HG03342 (cell line): ENCODE measurements around the gene DUOX2.
"Not testable (repeated sequence)": the region's sequence is repeated elsewhere in the genome, so short reads cannot be mapped to it uniquely, and the experiment has no call there.

ENCODE experiments used
- ATAC-seq: cut with Tn5 transposase; IDR thresholded peaks from one replicate; pipeline ENCODE4 v1.9.1; 2021; ENCODE audit warnings: mild to moderate bottlenecking, moderate library complexity; ENCODE audit not compliant: unreplicated experiment

Gene DUOX2

DNA sequence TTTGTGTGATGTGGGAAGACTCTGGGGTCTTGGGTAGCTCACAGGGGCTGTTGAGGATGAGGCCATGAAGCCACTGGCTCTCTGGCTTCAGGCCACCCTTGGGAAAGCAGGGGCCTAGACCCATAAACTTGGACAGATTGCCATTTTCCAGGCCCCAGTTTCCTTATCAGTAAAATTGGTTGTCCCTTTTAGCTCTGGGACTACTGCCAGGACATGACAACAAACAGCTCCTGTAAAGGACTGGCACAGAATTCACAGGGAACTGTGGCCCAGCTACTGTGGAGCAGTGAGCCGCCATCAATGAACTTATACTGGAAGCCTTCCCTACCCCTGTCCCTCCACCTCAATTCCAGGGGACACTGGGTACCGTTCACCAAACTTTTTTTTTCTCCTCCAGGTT is 36.6 kb downstream of the DUOX2 start:
- not testable (repeated sequence) for ATAC-seq

GRCh38 chr15:45075440-45076320 is 38.3 kb downstream of the DUOX2 start:
- ATAC-seq = not testable (repeated sequence)

GRCh38 chr15:45073602-45074001 is 40.4 kb downstream of the DUOX2 start:
- not testable (repeated sequence) for ATAC-seq

DNA sequence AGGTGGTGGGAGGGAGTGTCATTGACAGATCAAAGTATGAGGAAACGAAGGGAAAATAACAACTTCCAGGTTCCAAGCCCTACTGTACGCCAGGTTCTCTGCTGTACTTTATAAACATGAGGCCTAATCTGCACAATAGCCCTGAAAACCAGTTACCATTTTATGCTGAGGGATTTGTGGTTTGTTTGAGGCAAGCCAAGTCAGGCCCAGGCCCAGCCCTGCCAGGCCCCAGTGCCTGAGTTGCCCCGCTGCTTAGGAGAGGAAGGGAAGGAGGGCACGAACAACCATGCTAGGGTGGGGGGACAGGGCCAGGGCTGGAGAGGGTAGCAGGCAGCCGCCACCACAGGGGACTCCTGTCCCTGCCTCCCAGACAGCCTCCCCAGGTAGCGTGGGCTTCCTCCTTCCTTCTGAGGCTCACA is 44.0 kb downstream of the DUOX2 start:
- not testable (repeated sequence) for ATAC-seq

DNA sequence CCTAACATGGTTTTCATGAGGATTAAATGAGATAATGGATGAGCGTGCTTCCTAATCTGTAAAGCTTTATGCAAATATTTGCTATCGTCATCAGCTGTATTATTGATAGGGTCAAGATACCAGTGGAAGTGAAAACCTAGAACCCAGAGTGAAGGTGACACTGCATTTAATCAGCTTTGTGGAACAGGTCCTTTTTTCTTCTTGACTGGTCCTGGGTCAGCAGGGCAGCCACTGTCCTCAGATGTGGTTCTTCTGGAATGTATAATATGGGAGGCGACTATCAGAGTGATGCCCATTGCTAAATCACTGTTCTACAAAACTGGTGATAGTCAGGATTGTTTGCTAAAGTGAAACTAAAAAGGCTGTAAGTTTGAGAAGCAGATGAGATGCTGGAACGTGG is 49.6 kb downstream of the DUOX2 start:
- ATAC-seq = no peak

DNA sequence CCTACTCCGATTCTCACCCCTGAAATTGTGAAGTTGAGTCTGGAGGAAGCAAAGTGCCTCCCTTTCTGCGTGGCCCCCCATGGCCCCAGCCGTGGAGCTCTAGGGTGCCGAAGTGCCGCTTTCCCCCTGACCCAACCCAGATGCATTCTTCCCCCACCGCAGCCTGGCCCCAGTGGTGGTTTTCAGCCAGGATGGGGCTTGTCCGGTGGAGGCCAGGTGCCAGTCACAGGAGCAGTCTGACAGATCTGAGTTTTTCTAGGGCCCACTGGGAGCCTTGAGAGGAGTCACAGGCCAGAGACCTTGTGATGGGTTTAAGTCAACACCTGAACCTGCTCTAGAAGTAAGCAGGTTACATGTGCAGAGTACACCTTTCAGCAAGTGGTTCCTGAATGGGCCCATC is 51.7 kb downstream of the DUOX2 start:
- ATAC-seq = not testable (repeated sequence)

DNA sequence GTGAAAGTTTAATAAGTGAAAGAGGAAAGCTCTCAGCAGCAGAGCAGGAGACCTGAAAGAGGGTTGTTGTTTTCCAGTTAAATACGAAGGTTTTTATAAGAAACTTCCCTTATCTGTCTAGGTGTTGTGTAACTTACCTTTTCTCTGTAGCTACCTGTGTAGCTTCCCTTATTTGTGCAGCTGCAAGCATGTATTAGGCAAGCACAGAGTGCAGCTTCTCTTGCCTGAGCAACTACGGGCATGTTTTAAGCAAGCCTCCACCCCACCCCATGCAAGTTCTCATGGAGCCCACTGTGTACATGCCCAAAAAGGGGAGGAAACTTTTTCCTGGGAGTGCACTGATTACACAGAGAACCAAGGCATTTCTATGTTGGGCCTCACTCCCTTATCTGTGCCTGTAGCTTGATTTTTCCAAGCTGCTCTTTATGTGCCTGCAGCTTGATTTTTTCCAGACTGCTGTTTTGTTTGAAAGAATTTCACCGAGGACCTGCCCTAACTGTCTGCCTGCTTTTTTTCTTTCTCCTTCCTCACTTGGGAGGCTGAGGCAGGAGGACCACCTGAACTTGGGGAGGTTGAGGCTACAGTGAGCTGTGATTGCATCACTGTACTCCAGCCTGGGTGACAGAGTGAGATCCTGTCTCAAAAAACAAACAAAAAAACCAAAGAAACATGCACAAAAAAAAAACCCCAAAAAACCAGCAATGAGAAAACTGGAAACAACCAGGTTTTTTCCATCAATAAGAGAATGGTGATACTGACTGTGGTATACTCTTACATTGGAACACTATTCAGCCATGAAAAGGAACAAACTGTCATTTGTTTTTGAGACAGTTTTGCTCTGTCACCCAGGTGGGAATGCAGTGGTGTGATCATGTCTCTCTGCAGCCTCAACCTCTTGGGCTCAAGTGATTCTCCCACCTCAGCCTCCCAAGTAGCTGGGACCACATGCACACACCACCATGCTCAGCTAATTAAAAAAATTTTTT is 55.0 kb downstream of the DUOX2 start:
- ATAC-seq = not testable (repeated sequence)

DNA sequence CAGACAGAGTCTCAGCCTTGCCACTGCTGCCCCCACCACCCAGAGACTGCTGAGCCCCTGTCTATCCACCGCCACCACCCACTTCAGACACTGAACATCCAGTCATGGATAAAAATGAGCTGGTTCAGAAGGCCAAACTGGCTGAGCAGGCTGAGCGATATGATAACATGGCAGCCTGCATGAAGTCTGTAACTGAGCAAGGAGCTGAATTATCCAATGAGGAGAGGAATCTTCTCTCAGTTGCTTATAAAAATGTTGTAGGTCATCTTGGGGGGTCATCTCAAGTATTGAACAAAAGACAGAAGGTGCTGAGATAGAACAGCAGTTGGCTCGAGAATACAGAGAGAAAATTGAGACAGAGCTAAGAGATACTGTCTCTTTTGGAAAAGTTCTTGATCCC is 61.3 kb downstream of the DUOX2 start:
- ATAC-seq = not testable (repeated sequence)

DNA sequence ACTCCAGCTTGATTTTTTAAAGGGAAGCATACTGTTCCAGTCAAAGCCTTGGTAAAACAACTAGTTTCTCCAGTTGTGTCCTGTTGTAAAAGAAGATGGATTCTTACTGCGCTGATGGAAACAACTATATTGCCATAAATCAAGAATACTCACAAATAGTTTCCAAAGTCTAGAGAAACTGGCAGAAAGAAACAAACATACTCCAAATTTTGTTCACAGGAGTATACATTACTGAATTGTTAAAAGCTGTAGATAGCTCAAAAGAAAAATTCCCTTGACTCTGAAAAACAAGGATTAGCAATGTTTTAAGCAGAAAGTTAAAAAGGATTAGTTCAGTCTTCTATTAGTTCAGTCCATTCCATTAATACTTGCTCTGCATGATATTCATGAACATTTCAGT is 63.4 kb downstream of the DUOX2 start:
- no peak for ATAC-seq

DNA sequence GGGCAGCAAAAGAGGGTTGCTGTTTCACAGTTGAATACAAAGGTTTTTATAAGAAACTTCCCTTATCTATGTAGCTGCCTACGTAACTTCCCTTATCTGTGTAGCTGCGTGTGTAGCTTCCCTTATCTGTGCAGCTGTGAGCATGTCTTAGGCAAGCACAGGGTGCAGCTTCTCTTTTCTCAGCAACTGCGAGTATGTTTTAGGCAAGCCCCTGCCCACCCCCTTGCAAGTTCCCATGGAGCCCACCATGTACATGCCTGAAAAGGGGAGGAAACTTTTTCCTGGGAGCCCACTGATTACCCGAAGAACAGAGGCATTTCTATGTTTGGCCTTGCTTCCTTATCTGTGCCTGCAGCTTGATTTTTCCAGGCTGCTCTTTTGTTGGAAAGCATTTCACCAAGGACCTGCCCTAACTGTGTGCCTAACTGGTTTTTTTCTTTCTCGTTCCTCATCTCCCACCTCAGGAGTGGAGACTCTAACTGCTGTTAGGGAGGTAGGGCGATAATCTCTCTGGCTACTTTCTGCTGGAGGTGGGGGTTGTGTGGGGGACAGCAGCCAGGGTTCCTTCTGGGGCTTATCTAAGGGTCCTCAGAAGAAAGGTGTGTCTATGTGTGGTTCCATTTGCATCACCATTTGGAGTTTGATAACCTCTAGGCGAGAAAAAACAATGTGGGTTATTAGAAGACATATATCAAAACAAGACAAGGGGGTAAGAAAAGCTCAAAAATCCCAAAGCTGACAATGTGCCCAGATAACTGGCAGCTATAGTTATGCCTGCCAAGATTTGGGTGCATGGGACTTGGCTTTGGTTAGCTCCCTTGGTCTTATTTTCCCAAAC is 65.0 kb downstream of the DUOX2 start:
- no peak for ATAC-seq

GRCh38 chr15:45048449-45048793 is 65.6 kb downstream of the DUOX2 start:
- not testable (repeated sequence) for ATAC-seq

- ATAC-seq = not testable (repeated sequence)
Observed at GRCh38 chr15:45044270-45044669, 69.7 kb downstream of the DUOX2 start.

- ATAC-seq = not testable (repeated sequence)
Observed at GRCh38 chr15:45042859-45043258, 71.1 kb downstream of the DUOX2 start.
